ENCODE results near the gene HMG20A.

Gene HMG20A

GRCh38 chr15:77525907-77526594, 105.4 kb downstream of the HMG20A start:
- no peak for TF ChIP-seq CTCF (IDR thresholded peaks at IDR 0.05; ENCODE audit: borderline replicate concordance, control extremely low read depth, extremely low read depth, insufficient read depth, missing control alignments)
- in situ Hi-C loops (cut with MboI; ENCODE audit: low sequenced_read_pairs, unreplicated experiment), result no loop called here
- DNase-seq (ENCODE audit: low spot score), result no peak

- no peak for DNase-seq (ENCODE audit: low spot score)
- no peak for TF ChIP-seq CTCF (IDR thresholded peaks at IDR 0.05; ENCODE audit: borderline replicate concordance, control extremely low read depth, extremely low read depth, insufficient read depth, missing control alignments)
- in situ Hi-C loops (cut with MboI; ENCODE audit: low sequenced_read_pairs, unreplicated experiment), result no loop called here
These were observed 106.0 kb downstream of the HMG20A start for GRCh38 chr15:77526595-77527163.

GRCh38 chr15:77527164-77527778, 106.6 kb downstream of the HMG20A start:
- TF ChIP-seq CTCF (IDR thresholded peaks at IDR 0.05; ENCODE audit: borderline replicate concordance, control extremely low read depth, extremely low read depth, insufficient read depth, missing control alignments), result no peak
- in situ Hi-C loops (cut with MboI; ENCODE audit: low sequenced_read_pairs, unreplicated experiment), result no loop called here
- DNase-seq (ENCODE audit: low spot score), result no peak

- in situ Hi-C loops (cut with MboI; ENCODE audit: low sequenced_read_pairs, unreplicated experiment), result no loop called here
- TF ChIP-seq CTCF (IDR thresholded peaks at IDR 0.05; ENCODE audit: borderline replicate concordance, control extremely low read depth, extremely low read depth, insufficient read depth, missing control alignments), result no peak
- DNase-seq (ENCODE audit: low spot score), result no peak
These were observed 107.1 kb downstream of the HMG20A start for GRCh38 chr15:77527831-77528231.

- in situ Hi-C loops (cut with MboI; ENCODE audit: low sequenced_read_pairs, unreplicated experiment), result no loop called here
- DNase-seq (ENCODE audit: low spot score), result no peak
- no peak for TF ChIP-seq CTCF (IDR thresholded peaks at IDR 0.05; ENCODE audit: borderline replicate concordance, control extremely low read depth, extremely low read depth, insufficient read depth, missing control alignments)
These were observed 107.7 kb downstream of the HMG20A start for GRCh38 chr15:77528290-77528967.

- DNase-seq (ENCODE audit: low spot score), result no peak
- TF ChIP-seq CTCF (IDR thresholded peaks at IDR 0.05; ENCODE audit: borderline replicate concordance, control extremely low read depth, extremely low read depth, insufficient read depth, missing control alignments), result no peak
- in situ Hi-C loops (cut with MboI; ENCODE audit: low sequenced_read_pairs, unreplicated experiment), result no loop called here
These were observed 108.3 kb downstream of the HMG20A start for GRCh38 chr15:77528968-77529319.
